Measurements from ENCODE around the gene MCOLN1. TPM values are rescaled to one million over a fixed set of nuclear protein-coding genes. Genes with fewer than 3 reads are reported as not detected.
A peak's percentile ranks its signal among the peaks of the same experiment; 100 is the strongest.

MCOLN1 gene
- total and polyA plus RNA-seq, 9 of the 15 experiments (the other 6 are each of a cell fraction or from before 2014, with no cell fraction given): 0.25 to 15.4 (median 7.1) TPM

- TF ChIP-seq NKRF (IDR thresholded peaks at IDR 0.05; ENCODE audit: borderline replicate concordance) (peak; percentile 34), RCOR1 (IDR thresholded peaks at IDR 0.05; ENCODE audit: borderline replicate concordance in 1 of 2, low read depth in 2 of 2, low read length in 2 of 2) (0 out of 4 replicates have a peak, but pooled peaks of 1 of the 2 experiments have one; percentile 2), ILK (tag; IDR thresholded peaks at IDR 0.05; ENCODE audit: borderline replicate concordance, low read depth) (no peak), ZNF165 (CRISPR knock-in tag; IDR thresholded peaks at IDR 0.05; ENCODE audit: borderline replicate concordance) (no peak), ZNF830 (CRISPR knock-in tag; IDR thresholded peaks at IDR 0.05) (0 out of 2 replicates have a peak, but pooled peaks have one; percentile 29), TFAM (CRISPR knock-in tag; conservative IDR thresholded peaks at IDR 0.05) (no peak), HES1 (IDR thresholded peaks at IDR 0.05; ENCODE audit: low read depth) (no peak), HCFC1 (IDR thresholded peaks at IDR 0.05; ENCODE audit: low read depth, low read length) (peak; percentile 51; the same call in 1 of the 2 replicates), POLR2AphosphoS5 (IDR thresholded peaks at IDR 0.05; ENCODE audit: control insufficient read depth, insufficient read depth, low read depth, low read length) (peak; percentile 48), KHSRP (IDR thresholded peaks at IDR 0.05) (peak; percentile 85; the same call in 1 of the 2 replicates), SREBF1 (IDR thresholded peaks at IDR 0.05; ENCODE audit: borderline replicate concordance, low read depth, low read length) (no peak), SMAD4 (CRISPR knock-in tag; conservative IDR thresholded peaks at IDR 0.05) (peak; percentile 34; the same call in 1 of the 2 replicates), NR4A1 (CRISPR knock-in tag; IDR thresholded peaks at IDR 0.05) (no peak), NR4A1 (tag; IDR thresholded peaks at IDR 0.05) (no peak)
- TF ChIP-seq, protein P1, sequence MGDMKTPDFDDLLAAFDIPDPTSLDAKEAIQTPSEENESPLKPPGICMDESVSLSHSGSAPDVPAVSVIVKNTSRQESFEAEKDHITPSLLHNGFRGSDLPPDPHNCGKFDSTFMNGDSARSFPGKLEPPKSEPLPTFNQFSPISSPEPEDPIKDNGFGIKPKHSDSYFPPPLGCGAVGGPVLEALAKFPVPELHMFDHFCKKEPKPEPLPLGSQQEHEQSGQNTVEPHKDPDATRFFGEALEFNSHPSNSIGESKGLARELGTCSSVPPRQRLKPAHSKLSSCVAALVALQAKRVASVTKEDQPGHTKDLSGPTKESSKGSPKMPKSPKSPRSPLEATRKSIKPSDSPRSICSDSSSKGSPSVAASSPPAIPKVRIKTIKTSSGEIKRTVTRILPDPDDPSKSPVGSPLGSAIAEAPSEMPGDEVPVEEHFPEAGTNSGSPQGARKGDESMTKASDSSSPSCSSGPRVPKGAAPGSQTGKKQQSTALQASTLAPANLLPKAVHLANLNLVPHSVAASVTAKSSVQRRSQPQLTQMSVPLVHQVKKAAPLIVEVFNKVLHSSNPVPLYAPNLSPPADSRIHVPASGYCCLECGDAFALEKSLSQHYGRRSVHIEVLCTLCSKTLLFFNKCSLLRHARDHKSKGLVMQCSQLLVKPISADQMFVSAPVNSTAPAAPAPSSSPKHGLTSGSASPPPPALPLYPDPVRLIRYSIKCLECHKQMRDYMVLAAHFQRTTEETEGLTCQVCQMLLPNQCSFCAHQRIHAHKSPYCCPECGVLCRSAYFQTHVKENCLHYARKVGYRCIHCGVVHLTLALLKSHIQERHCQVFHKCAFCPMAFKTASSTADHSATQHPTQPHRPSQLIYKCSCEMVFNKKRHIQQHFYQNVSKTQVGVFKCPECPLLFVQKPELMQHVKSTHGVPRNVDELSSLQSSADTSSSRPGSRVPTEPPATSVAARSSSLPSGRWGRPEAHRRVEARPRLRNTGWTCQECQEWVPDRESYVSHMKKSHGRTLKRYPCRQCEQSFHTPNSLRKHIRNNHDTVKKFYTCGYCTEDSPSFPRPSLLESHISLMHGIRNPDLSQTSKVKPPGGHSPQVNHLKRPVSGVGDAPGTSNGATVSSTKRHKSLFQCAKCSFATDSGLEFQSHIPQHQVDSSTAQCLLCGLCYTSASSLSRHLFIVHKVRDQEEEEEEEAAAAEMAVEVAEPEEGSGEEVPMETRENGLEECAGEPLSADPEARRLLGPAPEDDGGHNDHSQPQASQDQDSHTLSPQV (IDR thresholded peaks at IDR 0.05): 0 out of 2 replicates have a peak, but pooled peaks have one; percentile 31
- TF ChIP-seq, protein P2, sequence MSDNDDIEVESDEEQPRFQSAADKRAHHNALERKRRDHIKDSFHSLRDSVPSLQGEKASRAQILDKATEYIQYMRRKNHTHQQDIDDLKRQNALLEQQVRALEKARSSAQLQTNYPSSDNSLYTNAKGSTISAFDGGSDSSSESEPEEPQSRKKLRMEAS (CRISPR knock-in tag; IDR thresholded peaks at IDR 0.05): peak; percentile 83
- TF ChIP-seq, protein P3, sequence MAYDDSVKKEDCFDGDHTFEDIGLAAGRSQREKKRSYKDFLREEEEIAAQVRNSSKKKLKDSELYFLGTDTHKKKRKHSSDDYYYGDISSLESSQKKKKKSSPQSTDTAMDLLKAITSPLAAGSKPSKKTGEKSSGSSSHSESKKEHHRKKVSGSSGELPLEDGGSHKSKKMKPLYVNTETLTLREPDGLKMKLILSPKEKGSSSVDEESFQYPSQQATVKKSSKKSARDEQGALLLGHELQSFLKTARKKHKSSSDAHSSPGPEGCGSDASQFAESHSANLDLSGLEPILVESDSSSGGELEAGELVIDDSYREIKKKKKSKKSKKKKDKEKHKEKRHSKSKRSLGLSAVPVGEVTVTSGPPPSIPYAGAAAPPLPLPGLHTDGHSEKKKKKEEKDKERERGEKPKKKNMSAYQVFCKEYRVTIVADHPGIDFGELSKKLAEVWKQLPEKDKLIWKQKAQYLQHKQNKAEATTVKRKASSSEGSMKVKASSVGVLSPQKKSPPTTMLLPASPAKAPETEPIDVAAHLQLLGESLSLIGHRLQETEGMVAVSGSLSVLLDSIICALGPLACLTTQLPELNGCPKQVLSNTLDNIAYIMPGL (CRISPR knock-in tag; IDR thresholded peaks at IDR 0.05): 0 out of 2 replicates have a peak, but pooled peaks have one; percentile 20
Observed at GRCh38 chr19:7488736-7489353, 33.6 kb upstream of the MCOLN1 start, which contains the start of gene PEX11G (continued).

Measured in K562 (cell line).